ENCODE measurements around the gene GLTPD2. TPM values are rescaled to one million over a fixed set of nuclear protein-coding genes. Genes with fewer than 3 reads are reported as not detected.

The GLTPD2 gene
- total and polyA plus RNA-seq, 2 donors (not counting 3 experiments of a cell fraction or from before 2014, with no cell fraction given) = not detected

- BruUV-seq (replicated peaks) = no TSS peak
- peak; percentile 79 for FAIRE-seq
Measured at GRCh38 chr17:4796552-4796920, 7.8 kb downstream of the GLTPD2 start.

More at GRCh38 chr17:4796552-4796920, 7.8 kb downstream of the GLTPD2 start:
- intact Hi-C loops (cut with micrococcal nuclease) = loop anchor here (1.0 to 2.0 kb wide), 2 partner anchors 11 to 62 kb away; partner anchors contain the start of gene PLD2
- peak overlapping the region; percentile 49 for H3K4me2 ChIP-seq (ENCODE audit: insufficient read depth, low read length)
- no peaks in the 10 kb centered on the region for H3K27me3 ChIP-seq (ENCODE audit: control insufficient read depth in 2 of 2, insufficient read depth in 2 of 2, low read length in 2 of 2)
- POLR2A ChIA-PET = interaction anchor here (1.0 to 1.4 kb wide), 3 partner anchors 10 to 93 kb away, joined by 3 to 5 read pairs (median 5); partner anchors contain the start of gene PLD2
- H3K4me3 ChIP-seq (replicated peaks in 1 of 3; ENCODE audit: insufficient read depth in 1 of 3, low read depth in 1 of 3, low read length in 3 of 3) = peak overlapping the region; percentile 75 to 96 (median 95)
- DNase-seq (ENCODE audit: low read depth, low spot score) = peak; percentile 56
- no peak for TF ChIP-seq POLR2AphosphoS5 (IDR thresholded peaks at IDR 0.05; ENCODE audit: insufficient read depth, low read depth, low read length)
- TF ChIP-seq JUN (IDR thresholded peaks at IDR 0.05; ENCODE audit: borderline replicate concordance, insufficient read depth, insufficient read length, low read depth) = no peak
- no peak for TF ChIP-seq EZH2 (IDR thresholded peaks at IDR 0.05; ENCODE audit: borderline replicate concordance, low read depth, low read length, severe bottlenecking)
- TF ChIP-seq CTCF (IDR thresholded peaks at IDR 0.05; ENCODE audit: extremely low read depth in 1 of 2, insufficient read depth in 1 of 2, low read depth in 1 of 2, low read length in 2 of 2) = no peak
- no peak for TF ChIP-seq GATA2 (IDR thresholded peaks at IDR 0.05; ENCODE audit: insufficient read depth, insufficient read length, low read depth, low read length)
- TF ChIP-seq POLR2A (IDR thresholded peaks at IDR 0.05; ENCODE audit: low read depth, low read length) = no peak
- no peak for TF ChIP-seq MYC (IDR thresholded peaks at IDR 0.05; ENCODE audit: low read depth, low read length)
- H2AFZ ChIP-seq (ENCODE audit: low read depth, low read length) = peak overlapping the region; percentile 71
- no peaks in the 10 kb centered on the region for H3K9me3 ChIP-seq (replicated peaks; ENCODE audit: control insufficient read depth, insufficient read depth, low read length)
- CTCF ChIA-PET = interaction anchor here (0.6 to 2.0 kb wide), 13 partner anchors 9 to 230 kb away, joined by 3 to 6 read pairs (median 3); partner anchors contain the start of genes ARRB2, CHRNE and PLD2
- H3K9ac ChIP-seq (replicated peaks; ENCODE audit: extremely low read depth, insufficient read depth, low read length) = peak overlapping the region; percentile 87
- dilution Hi-C loops (cut with MboI; ENCODE audit: extremely low pct_ligation_motif_present, low sequenced_read_pairs) = no loop called here
- no peaks in the 10 kb centered on the region for H3K9me1 ChIP-seq (replicated peaks; ENCODE audit: control insufficient read depth, extremely low read depth, insufficient read depth, low read length)
- peaks cover 13% of the 10 kb centered on the region for H3K79me2 ChIP-seq (ENCODE audit: control insufficient read depth, insufficient read depth, low read length)
- peaks cover 2% of the 10 kb centered on the region for H3K4me1 ChIP-seq (ENCODE audit: control insufficient read depth, extremely low read depth, insufficient read depth, low read length)
- H3K36me3 ChIP-seq (ENCODE audit: control insufficient read depth in 2 of 2, extremely low read depth in 1 of 2, insufficient read depth in 2 of 2, low read length in 2 of 2) = peaks cover 7 to 15% of the 10 kb centered on the region in 2 experiments
- peak overlapping the region; percentile 58 for H3K27ac ChIP-seq (ENCODE audit: insufficient read depth, low read depth, low read length)
- no peaks in the 10 kb centered on the region for H4K20me1 ChIP-seq (replicated peaks; ENCODE audit: control insufficient read depth, extremely low read depth, insufficient read depth, low read length)

All from endothelial cell of umbilical vein (primary cell).